ENCODE data around the gene NSMCE4A. TPM values are rescaled to one million over a fixed set of nuclear protein-coding genes. Genes with fewer than 3 reads are reported as not detected.
"Not testable (repeated sequence)": the region's sequence is repeated elsewhere in the genome, so short reads cannot be mapped to it uniquely, and the experiment has no call there.

Gene NSMCE4A
- polyA plus RNA-seq, 3 donors = 68.1 to 83.5 (median 79.0) TPM

- DNase-seq = no peak
These were observed 27.4 kb downstream of the NSMCE4A start for GRCh38 chr10:121947343-121948330.

GRCh38 chr10:121942749-121943416 lies 32.1 kb downstream of the NSMCE4A start:
- no peak for DNase-seq

DNA sequence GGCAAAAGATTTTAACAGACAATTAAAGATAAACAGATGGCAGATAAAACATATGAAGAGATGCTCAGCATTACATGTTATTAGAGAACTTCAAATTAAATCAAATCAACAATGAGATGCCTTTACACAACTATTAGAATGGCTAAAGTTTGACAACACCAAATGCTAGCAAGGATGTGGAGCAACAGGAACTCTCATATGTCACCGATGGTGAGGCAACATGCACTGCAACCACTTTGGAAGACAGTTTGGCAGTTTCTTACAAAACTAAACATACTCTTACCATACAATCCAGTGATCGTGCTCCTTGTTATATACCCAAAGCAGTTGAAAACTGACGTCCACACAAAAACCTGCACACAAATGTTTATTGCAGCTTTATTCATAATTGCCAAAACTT lies 33.5 kb downstream of the NSMCE4A start:
- no peak for DNase-seq

DNA sequence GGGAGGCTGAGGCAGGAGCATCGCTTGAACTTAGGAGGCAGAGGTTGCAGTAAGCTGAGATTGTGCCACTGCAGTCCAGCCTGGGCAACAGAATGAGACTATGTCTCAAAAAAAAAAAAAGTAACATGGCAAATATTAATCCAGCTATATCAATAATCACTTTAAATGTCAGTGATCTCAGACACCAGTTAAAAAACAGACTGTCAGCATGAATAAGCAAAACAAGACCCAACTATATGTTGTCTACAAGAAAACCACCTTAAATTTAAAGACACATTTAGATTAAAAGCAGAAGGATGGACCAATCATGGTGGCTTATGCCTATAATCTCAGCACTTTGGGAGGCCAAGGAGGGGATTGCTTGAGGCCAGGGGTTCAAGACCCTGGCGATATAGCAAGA lies 38.7 kb downstream of the NSMCE4A start:
- DNase-seq = no peak

GRCh38 chr10:121935702-121936101 lies 39.3 kb downstream of the NSMCE4A start:
- DNase-seq = no peak

DNA sequence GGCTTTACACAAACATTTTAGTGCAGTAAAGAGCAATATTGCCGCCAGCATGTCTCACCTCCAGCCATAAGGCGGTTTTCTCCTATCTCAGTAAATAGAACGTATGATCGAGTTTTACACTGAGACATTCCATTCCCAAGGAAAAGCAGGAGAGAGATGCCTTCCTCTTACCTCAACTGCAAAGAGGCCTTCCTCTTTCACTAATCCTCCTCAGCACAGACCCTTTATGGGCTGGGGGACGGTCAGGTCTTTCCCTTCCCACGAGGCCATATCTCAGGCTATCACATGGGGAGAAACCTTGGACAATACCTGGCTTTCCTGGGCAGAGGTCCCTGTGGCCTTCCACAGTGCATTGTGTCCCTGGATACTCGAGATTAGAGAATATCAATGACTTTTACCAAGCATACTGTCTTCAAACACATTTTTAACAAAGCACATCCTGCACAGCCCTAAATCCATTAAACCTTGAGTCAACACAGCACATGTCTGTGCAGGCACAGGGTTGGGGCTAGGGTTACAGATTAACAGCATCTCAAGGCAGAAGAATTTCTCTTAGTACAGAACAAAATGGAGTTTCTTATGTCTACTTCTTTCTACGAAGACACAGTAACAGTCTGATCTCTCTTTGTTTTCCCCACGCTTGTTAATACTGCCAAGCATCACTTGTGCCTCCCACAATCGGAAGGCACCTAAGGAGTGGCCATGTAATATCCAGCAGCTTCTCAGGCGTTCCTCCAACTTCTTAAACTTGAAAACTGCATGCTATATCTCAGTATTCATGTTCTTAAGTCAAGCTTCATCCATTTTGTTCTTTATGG lies 44.5 kb downstream of the NSMCE4A start:
- DNase-seq = not testable (repeated sequence)

DNA sequence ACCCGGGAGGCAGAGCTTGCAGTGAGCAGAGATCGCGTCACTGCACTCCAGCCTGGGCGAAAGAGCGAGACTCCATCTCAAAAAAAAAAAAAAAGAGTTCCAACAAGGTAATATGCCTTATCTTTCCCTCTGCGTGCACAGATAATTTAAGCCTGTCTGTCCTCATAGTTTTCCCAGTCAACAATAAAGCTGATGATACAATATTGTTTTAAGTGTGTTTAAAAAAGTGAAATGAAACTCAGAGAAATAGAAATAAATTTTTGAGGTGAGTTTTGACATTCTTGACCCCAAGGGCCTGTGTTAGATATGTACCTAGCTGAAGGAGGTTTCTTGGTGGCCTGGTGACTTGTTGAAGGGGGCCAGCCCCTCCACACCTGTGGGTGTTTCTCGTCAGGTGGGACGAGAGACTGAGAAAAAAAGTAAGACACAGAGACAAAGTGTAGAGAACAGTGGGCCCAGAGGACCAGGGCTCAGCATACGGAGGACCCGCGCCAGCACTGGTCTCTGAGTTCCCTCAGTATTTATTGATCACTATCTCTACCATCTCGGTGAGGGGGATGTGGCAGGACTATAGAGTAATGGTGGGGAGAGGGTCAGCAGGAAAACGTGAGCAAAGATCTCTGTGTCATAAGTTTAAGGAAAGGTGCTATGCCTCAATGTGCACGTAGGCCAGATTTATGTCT lies 45.3 kb downstream of the NSMCE4A start:
- DNase-seq = not testable (repeated sequence)

DNA sequence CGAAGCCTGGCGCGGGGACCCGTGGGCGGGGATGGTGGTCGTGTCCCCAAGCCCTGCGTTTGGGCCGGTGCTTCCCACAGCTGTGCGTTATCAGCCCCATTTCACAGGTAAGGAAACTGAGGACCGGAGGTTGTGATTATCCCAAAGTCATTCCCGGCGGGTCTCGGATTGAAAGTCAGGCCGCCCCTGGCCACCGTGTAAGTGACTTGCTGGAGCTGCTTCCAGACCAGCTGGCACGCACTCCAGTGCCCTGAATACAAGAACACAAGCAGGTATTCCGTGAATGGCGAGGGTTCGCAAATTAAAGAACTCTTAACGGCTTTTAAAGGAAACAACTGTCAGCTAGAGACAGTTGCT lies 46.5 kb downstream of the NSMCE4A start:
- DNase-seq = no peak

- DNase-seq = peak; percentile 93
These were observed 47.0 kb downstream of the NSMCE4A start, which contains the start of gene ATE1 for GRCh38 chr10:121927841-121928527. Gene ATE1, minus strand, starts transcription at chr10:121928031. Its CDS starts 82 bp downstream, at chr10:121927949.

GRCh38 chr10:121927318-121927840 lies 47.6 kb downstream of the NSMCE4A start:
- DNase-seq = peak; percentile 55

GRCh38 chr10:121926671-121927317 lies 48.2 kb downstream of the NSMCE4A start:
- DNase-seq = peak; percentile 29

- DNase-seq = no peak
These were observed 48.9 kb downstream of the NSMCE4A start for GRCh38 chr10:121926157-121926556.

- no peak for DNase-seq
These were observed 53.6 kb downstream of the NSMCE4A start for GRCh38 chr10:121921238-121921931.

DNA sequence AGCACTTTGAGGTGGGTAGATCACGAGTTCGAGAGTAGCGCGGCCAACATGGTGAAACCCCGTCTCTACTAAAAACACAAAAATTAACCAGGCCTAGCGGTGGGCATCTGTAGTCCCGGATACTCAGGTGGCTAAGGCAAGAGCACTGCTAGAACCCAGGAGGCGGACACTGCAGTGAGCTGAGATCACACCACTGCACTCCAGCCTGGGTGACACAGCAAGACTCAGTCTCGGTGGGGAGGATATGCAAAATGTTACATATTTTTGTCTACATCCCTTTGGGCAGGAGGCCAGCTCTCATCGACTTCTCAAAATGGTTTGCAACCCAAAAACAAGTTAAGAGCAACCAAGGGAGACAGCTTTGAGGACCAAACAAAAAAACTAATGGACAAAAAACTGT lies 55.4 kb downstream of the NSMCE4A start:
- DNase-seq = no peak

DNA sequence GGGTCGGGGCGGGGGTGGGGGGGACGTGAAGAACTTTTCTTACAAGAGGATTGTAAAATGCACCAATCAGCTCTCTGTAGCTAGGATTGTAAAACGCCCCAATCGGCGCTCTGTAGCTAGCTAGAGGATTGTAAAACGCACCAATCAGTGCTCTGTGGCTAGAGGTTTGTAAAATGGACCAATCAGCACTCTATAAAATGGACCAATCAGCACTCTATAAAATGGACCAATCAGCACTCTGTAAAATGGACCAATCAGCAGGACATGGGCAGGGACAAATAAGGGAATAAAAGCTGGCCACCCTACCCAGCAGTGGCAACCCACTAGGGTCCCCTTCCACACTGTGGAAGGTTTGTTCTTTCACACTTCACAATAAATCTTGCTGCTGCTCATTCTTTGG lies 56.2 kb downstream of the NSMCE4A start:
- DNase-seq = not testable (repeated sequence)

GRCh38 chr10:121914661-121915060 lies 60.4 kb downstream of the NSMCE4A start:
- no peak for DNase-seq

DNA sequence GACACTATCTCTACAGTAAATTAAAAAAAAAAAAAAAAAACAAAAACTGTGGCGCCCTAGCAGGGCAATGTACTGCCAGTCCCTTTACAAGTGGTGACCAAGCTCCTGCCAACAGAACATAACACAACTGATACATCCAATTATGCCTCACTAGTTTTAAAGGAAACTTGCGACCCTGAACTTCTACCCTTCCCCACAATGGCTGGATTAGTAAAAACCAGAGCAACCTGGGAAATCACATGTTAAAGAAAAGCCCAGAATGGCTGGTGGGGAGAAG lies 63.7 kb downstream of the NSMCE4A start:
- DNase-seq = no peak

DNA sequence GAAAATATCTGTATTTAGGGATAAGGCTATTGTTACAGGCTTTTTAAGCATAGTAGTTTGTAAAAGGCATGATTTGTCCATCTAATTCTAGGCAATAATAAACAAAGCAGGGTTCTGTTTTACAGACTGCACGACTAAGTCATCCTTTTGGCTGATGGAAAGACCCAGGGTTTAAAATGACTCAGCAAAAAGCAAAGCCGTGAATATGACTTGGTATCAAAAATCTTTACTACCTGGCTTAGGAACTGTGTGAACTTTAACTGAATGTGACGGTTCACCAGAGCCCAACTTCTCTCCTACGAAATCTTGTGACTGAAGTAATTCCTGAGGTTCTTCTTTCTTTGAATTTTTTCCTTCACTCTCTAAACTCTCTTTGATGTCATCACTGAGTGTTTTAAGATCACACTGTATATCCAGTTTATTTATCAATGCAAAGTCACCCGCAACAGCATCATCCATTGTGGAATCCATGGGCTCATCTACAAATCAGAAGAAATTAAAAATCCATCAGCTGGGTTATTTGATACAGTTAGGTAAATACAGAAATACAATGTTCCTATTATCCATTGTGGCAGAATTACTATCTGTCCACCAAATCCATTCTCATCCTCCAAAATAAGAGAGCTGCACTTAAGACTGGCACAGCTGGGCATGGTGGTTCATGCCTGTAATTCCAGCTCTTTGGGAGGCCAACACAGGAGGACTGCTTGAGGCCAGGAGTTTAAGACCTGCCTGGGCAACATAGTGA lies 64.2 kb downstream of the NSMCE4A start:
- DNase-seq = no peak
